Thymus (tissue), 11 donors: ENCODE measurements around the gene LRRC2. TPM values are rescaled to one million over a fixed set of nuclear protein-coding genes. Genes with fewer than 3 reads are reported as not detected.

Source experiments
- DNase-seq, 9 donors: peaks; one replicate each; pipeline ENCODE4 v3.0.0-alpha.2; 2013; ENCODE audit warnings: low spot score in 9 of 9, low read depth in 6 of 9, missing footprints in 1 of 9
- H3K27ac ChIP-seq, 2 donors: one replicate each; pipeline ENCODE4 v1.5.1; 2013; ENCODE audit warnings: control low read depth in 1 of 2, low read depth in 1 of 2, low read length in 1 of 2, mild to moderate bottlenecking in 1 of 2, moderate library complexity in 1 of 2
- H3K27me3 ChIP-seq, 2 donors: one replicate each; pipeline ENCODE4 v1.5.1; 2013; ENCODE audit warnings: low read length in 1 of 2; ENCODE audit not compliant: control insufficient read depth in 2 of 2, insufficient read depth in 1 of 2
- H3K36me3 ChIP-seq, 2 donors: one replicate each; pipeline ENCODE4 v1.5.1; 2013; ENCODE audit warnings: low read length in 1 of 2, mild to moderate bottlenecking in 1 of 2, moderate library complexity in 1 of 2; ENCODE audit not compliant: control insufficient read depth in 2 of 2, insufficient read depth in 2 of 2
- H3K4me1 ChIP-seq, 2 donors: one replicate each; pipeline ENCODE4 v1.5.1; 2013; ENCODE audit warnings: low read length in 2 of 2; ENCODE audit not compliant: control insufficient read depth in 2 of 2, insufficient read depth in 2 of 2
- H3K4me3 ChIP-seq, 2 donors: one replicate each; pipeline ENCODE4 v1.5.1; 2013; ENCODE audit warnings: low read length in 2 of 2, control low read depth in 1 of 2, mild to moderate bottlenecking in 1 of 2
- H3K9me3 ChIP-seq, 2 donors: one replicate each; pipeline ENCODE4 v1.5.1; 2013; ENCODE audit warnings: low read length in 1 of 2, mild to moderate bottlenecking in 1 of 2; ENCODE audit not compliant: control insufficient read depth in 2 of 2, insufficient read depth in 1 of 2
- WGBS: extraction: QIAGEN DNeasy Blood & Tissue Kit; methylation state at CpG from one replicate; pipeline ENCODE4 v1.1.7; 2013; 5-methylcytosine and 5-hydroxymethylcytosine counted together
- polyA plus RNA-seq: library from polyadenylated mRNA; stranded (reverse); fragments of 200-250 nt; gene quantifications from one replicate; pipeline ENCODE4 v1.2.3, GENCODE V29; 2013
- total RNA-seq: library from RNA; stranded (reverse); fragments of 120-200 nt; gene quantifications from one replicate; pipeline ENCODE4 v1.2.4, GENCODE V29; 2013
- donor health status: healthy.

LRRC2 gene
- total and polyA plus RNA-seq, 2 donors: 2.4 to 2.5 TPM

DNA sequence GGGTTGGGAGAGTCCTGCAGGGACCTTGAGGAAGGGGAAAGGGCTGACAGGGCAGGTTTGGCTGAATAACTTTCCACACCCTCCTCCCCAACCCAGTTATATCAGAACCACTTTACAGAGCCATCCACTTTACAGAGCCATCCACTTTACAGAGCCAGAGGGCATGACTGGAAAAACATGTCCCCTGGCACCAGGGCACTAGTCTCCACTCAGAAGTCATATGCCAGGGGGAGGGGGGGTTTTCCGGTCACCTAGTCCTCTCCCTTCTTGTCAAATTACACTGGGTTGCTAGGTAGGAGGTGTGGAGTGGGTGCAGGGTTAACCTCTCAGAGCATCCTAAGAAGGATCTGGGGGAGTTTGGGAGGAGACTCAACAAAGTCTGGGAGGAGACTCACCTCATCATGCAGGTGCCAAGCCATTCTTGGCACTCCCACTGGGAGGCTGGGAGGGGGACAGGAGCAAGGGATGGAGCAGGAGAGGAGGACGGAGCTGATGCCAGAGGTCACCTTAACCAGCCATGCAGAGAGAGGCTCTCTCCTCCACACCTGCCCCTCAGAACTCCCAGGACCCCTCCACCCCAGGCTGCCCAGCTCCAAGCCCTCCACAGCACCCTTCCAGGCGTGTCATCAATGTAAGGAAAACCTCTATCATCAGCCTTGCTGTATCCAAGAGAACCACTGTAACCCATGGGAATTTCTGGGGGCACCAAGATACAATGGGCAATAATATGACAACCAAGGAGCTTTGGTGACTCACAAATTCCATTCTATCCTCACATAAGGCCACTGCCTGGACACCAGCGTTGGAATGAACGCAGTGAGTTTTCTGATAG, 1.7 kb downstream of the LRRC2 start:
- no peak overlapping the region for H3K4me3 ChIP-seq
- H3K9me3 ChIP-seq: peaks cover 0 to 5% of the 10 kb centered on the region in 2 donors
- no peak for DNase-seq
- peaks cover 3 to 20% of the 10 kb centered on the region in 2 donors for H3K4me1 ChIP-seq
- H3K36me3 ChIP-seq: no peaks in the 10 kb centered on the region
- WGBS: 99% methylated on average over 5 of the region's 5 CpGs
- H3K27me3 ChIP-seq: peaks cover 3 to 27% of the 10 kb centered on the region in 2 donors
- no peak overlapping the region for H3K27ac ChIP-seq

DNA sequence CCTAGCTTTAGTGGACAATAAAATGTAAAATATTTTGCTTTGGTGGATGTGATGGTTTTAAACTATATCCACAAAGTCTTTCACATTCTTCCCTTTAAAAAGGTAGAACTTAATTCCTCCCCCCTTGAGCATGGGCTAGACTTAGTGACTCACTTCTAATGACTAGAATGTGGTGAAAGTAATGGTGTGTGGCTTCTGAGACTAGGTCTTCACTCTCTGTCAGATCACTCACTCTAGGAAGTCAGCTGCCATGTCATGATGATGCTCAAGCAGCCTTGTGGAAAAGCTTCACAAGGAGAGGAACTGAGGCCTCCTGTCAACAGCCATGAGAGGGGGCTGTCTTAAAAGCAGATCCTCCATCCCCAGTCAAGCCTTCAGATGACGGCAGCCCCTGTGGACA, 4.2 kb downstream of the LRRC2 start:
- Histone ChIP-seq H3K4me3 (no peak overlapping the region), H3K4me1 (peaks cover 5 to 39% of the 10 kb centered on the region in 2 donors), H3K9me3 (peaks cover 0 to 5% of the 10 kb centered on the region in 2 donors), H3K27ac (no peak overlapping the region), H3K27me3 (peaks cover 3 to 27% of the 10 kb centered on the region in 2 donors), H3K36me3 (no peaks in the 10 kb centered on the region)
- DNase-seq: no peak
- WGBS: 96% methylated on average over 1 of the region's 1 CpG

DNA sequence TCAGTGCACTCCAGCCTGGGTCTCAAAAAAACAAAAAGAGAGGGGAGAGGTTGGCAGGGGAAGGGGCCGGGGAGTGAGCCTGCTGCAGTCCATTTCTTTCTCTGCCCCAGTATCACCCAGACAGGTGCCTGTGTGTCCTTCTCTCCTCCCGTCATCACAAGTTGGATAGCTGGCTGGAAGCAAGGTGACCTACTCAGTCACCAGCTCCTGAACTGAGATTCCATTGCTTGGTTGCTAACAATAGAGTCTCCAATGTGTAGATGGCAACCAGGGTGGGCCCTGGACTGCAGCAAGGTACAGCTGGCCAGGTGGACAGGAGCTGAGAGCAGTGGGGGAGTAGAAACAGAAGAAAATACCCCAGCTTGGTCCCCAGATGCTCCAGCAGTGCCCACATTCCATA, 4.6 kb downstream of the LRRC2 start:
- peaks cover 5 to 37% of the 10 kb centered on the region in 2 donors for H3K4me1 ChIP-seq
- DNase-seq: no peak
- no peak overlapping the region for H3K4me3 ChIP-seq
- H3K9me3 ChIP-seq: peaks cover 0 to 5% of the 10 kb centered on the region in 2 donors
- H3K36me3 ChIP-seq: no peaks in the 10 kb centered on the region
- H3K27me3 ChIP-seq: peaks cover 3 to 24% of the 10 kb centered on the region in 2 donors
- no peak overlapping the region for H3K27ac ChIP-seq
- 98% methylated on average over 2 of the region's 2 CpGs for WGBS

DNA sequence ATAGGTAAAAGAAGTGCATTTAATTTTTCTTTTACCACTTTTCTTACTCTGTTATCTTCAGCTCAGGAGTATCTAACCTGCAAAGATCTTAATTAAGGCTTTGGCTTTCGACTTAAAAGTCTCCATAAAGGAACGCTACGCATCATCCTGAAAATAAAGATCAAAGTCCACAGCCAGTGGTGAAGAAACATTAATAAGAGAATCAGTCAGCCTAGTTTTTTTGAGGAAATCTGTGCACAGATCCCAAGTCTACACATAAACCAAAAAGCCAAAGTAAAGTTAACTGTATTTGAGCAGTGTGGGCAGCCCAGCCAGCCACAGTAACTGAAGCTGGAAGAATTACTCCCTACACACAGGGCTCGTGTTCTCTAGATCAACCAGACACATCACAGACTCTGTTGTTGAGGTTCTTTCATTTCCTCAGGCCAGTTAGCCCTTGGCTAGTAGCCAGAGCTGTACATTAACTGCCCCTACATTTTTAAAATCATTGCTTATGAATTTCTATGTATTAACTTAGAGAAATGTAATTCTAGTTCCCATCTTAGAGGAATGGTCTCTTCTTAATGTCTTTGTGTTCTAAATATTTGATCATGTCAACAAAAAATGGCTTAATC, 6.9 kb downstream of the LRRC2 start:
- Histone ChIP-seq H3K4me3 (no peak overlapping the region), H3K27ac (no peak overlapping the region), H3K27me3 (peaks cover 0 to under 1% of the 10 kb centered on the region in 2 donors), H3K9me3 (peaks cover 0 to 5% of the 10 kb centered on the region in 2 donors), H3K36me3 (no peaks in the 10 kb centered on the region), H3K4me1 (peaks cover 2 to 19% of the 10 kb centered on the region in 2 donors)
- DNase-seq: no peak
- 89% methylated on average over 4 of the region's 4 CpGs for WGBS

DNA sequence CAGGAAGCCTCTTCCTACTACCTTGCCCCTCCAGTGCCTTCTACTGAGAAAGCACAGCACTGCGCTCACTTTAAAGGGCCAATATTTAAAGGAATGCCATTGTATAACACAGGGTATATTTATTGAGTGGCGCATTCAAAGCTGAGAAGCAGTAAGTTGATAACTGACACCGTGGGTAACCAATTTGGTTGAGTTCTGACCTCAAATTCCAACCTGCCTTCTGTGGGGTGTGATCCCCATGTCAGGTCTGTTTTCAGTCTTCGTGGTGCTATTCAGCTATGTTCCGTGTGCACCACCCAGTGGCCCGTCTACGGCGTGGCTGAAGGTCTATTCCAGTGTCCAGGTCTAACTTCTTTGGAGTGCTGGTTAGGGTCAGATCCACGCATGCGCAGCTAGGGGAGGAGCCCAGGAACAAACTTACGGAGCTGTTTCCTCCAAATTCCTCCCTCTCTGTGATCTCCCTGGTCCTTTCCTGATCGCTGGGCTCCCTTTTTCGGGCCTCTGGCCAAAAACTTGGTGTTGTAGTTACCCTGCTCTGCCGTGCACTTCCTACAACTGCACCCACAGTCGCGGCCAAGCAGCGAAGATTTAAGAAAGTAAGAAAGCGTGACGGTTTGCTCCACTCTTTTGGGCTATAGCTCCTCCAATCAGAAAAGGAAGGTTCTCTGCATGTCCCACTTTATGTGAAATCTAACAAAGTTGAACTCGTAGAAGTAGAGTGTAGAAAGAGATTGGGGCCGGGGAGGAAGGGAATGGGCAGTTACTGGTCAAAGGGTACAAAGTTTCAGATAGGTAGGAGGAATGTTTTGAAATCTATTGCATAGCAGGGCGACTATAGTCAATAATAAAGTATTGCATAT, 7.7 kb downstream of the LRRC2 start:
- Histone ChIP-seq H3K36me3 (no peaks in the 10 kb centered on the region), H3K27me3 (no peaks in the 10 kb centered on the region), H3K4me3 (peak overlapping the region; percentile 37 to 45), H3K4me1 (peaks cover 2 to 21% of the 10 kb centered on the region in 2 donors), H3K27ac (peak overlapping the region; percentile 43 to 53), H3K9me3 (peaks cover 0 to 8% of the 10 kb centered on the region in 2 donors)
- DNase-seq: peak in 6 of 9 donors; percentile 49 to 87 (median 73)
- 15% methylated on average over 22 of the region's 22 CpGs for WGBS

DNA sequence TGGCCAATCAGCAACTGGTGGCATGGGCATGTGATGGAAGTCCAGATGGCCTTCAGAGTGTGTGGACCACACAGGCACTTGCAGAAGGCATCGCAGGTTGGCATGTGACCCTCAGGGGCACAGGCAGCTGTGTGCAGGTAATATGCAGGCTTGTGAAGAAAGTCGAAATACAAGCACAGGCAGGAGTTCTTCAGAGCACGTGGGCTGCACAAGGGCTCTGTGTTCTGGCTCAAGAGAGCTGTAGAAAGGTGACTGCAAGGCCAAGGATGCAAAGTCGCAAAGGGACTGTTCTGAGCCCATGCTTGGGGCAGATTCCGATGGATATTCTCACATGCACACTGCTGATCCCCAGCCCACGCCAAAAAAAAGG, 8.3 kb downstream of the LRRC2 start:
- no peaks in the 10 kb centered on the region for H3K36me3 ChIP-seq
- 84% methylated on average over 6 of the region's 6 CpGs for WGBS

DNA sequence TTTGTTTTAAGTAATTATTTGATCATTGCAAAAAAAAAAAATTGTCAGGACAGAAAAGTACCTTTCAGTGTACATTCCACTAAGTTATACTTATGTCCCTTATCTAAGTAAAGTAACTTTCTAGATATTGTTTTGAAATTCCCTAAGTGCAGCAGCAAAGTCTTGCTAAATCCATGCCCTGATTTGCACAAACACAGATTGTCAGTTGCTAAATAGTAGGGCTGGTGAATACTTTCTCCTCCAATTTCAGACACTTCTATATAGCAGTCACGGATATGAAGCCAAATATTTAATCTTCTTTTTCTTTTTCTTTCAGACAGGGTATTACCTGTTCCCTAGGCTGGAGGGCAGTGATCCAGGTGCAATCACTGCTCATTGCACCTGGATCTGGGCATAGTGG, 12.9 kb downstream of the LRRC2 start:
- no peak overlapping the region for H3K4me3 ChIP-seq
- H3K27me3 ChIP-seq: no peaks in the 10 kb centered on the region
- H3K36me3 ChIP-seq: no peaks in the 10 kb centered on the region
- H3K27ac ChIP-seq: no peak overlapping the region
- no peak for DNase-seq
- WGBS: 0% methylated on average over 1 of the region's 1 CpG
- peaks cover 23 to 50% of the 10 kb centered on the region in 2 donors for H3K4me1 ChIP-seq
- peaks cover 0 to 10% of the 10 kb centered on the region in 2 donors for H3K9me3 ChIP-seq

More for the DNA sequence above, 8.3 kb downstream of the LRRC2 start:
- DNase-seq: no peak
- H3K4me1 ChIP-seq: peaks cover 4 to 23% of the 10 kb centered on the region in 2 donors
- peak overlapping the region in 1 of 2 donors; percentile 53 for H3K27ac ChIP-seq
- H3K4me3 ChIP-seq: no peak overlapping the region
- no peaks in the 10 kb centered on the region for H3K27me3 ChIP-seq
- peaks cover 0 to 8% of the 10 kb centered on the region in 2 donors for H3K9me3 ChIP-seq

DNA sequence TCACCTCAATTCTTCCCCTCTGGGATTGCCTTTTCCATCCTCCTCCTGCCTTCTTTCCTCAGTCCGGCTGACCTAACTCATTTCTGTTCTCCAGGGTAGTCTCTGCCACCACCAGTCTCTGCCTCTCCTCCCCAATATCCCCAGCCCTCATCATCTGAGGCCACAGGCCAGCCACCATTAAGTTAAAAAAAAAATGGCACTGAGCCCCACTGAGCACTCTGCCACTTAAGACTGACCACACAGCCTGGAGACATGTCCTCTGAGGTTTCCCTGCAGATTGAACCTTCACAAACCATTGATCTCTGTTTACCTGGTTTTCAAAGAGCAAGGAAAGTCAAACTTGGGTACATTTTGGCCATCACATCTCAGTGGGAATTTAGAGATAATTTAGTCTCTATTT, 13.6 kb downstream of the LRRC2 start:
- H3K36me3 ChIP-seq: no peaks in the 10 kb centered on the region
- no peaks in the 10 kb centered on the region for H3K27me3 ChIP-seq
- H3K9me3 ChIP-seq: peaks cover 0 to 10% of the 10 kb centered on the region in 2 donors
- H3K27ac ChIP-seq: no peak overlapping the region
- no peak overlapping the region for H3K4me3 ChIP-seq
- WGBS: 95% methylated on average over 1 of the region's 1 CpG
- DNase-seq: no peak
- peaks cover 23 to 47% of the 10 kb centered on the region in 2 donors for H3K4me1 ChIP-seq
